NOMO-1 (cell line): ENCODE measurements around the gene NUDT2.

Experiments
- DNase-seq, 2 experiments: peaks; one replicate each; lab custom pipeline; 2025; ENCODE audit not compliant: unreplicated experiment in 2 of 2; lab: John Stamatoyannopoulos, UW

NUDT2 gene

DNA sequence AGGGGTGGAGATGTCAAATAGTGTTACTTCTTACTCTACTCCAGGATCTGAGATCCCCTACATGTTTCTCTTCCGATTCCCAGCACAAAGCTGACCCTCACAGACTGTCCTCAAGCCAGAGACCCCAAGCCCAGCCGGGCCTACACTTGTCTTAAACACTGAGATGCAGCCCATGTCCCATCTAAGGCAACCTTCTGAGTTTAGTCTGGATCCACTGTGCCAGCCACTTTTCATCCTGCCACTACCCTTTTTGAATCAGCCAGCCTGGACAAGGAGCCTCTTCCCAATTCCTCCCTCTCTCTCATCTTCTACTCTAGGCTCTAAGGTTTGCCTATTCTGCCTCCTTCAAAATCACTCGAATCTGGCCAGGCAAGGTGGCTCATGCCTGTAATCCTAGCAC is 53.5 kb downstream of the NUDT2 start:
- DNase-seq = no peak

DNA sequence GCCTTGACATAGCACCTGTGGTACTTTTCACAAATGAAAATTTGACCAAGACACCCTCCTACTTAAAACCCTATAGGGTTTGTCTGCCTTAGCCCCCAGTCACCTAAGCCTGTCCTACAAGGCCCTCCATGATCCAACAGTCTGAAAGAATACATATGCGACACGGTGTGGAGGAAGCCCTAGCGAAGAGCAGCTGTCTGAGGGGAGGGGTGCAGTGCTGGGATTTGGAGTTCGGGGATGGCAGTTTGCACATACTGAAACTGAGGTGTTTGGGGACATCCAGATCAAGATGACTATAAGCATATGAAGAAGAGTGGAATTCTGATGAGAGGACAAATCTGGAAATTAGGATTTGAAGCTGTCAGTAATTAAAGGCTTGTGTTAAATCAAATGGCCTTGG is 54.5 kb downstream of the NUDT2 start:
- no peak for DNase-seq

DNA sequence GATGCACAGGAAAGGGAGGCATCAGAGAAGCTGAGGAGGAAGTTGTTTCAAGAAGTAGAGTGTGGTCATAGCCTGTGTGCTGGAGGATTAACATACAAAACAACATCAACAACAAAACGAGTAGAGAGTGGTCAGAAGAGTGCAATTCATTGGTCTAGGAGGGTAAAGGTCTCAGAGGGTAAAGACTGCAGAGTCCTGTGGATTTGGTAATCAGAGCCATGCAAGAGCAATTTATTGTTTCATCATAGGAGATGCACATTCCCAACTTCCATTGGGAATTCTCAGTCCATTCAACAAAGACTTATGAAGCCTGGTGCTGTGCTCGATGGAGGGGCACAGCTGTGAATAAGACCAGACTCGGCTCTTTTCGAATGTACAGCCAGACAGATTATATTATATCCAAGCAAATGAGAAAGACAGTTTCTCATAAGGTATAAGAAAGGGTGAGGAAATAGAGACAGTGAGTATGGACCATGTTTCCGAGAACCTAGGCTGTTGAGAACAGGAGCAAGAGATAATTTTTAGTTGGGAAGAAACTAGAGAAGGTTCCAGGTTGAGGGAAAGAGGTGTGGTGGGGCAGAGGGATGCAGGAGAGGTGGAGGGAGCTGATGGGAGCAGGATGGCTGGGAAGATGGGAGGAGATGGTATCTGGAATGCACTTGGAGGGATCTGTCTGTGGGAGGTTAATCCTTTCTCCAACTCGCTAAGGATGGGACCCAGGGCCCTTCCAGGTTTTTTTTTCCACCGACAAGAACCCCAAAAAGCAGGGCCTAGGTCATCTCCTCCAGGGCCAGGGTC is 55.2 kb downstream of the NUDT2 start:
- no peak for DNase-seq

DNA sequence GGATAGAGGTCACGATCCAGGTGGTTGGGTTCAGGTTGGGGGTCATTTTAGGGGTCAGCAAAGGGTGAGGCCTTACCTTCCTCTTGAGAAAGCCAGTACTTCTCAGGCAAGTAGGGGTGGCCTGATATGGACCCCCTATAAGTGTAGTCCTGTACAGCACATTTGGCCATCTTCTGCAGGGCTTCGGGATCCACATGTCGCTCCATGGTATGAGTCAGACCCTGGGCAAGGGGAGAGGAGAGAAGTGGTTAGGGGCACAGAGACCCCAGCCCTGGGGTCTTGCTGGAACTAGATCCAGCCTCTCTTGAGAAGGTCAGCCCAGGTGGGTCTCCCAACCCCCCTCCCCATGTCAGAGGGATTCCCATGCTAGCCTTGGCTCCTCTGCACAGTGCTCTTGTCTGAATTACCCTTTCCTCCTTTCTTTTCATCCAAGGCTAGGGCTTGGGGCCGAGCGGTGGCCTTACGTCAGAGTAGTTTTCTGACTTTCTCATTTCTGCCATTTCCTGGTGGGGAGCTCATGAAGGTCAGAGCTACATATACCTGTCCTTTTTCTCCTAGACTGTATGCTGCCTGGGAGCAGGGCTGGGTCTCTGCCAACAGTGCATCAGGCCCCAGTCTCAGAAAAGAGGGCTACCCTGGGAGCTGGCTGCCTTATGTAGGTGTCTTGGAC is 56.3 kb downstream of the NUDT2 start:
- no peak for DNase-seq

DNA sequence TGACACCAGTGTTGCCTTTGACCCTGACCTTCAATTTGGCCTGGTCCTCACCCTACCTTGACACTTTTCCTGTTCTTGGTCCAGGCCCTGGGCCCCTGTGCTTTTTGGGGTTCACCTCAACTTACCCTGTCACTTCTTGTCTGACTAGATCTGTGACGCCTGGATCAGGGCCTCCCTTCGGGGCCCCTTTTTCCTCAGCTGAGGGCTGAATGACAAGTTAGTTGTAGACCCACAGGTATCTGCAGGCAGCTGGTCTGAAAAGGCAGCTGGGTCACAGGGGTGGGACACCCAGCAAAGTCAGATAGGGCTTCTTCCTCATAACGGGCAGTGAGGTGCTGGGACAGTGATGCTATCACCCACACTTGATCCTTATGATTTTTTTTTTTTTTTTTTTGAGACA is 57.3 kb downstream of the NUDT2 start:
- DNase-seq = no peak

DNA sequence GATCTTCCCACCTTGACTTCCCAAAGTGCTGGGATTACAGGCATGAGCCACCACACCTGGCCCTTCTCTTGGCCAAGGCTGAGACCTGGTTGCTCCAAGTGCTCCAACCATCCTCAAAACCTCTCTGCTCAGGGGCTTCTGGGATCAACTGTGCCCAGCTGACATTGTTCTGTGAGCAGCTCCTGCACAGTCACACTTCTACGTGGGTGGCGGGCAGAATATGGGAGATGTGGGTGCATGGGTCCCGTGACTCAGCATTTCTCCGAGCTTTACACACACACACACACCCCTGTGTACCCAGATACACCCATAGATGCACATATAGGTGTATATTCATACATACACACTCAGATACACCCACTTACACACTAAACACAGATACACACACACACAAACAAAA is 57.9 kb downstream of the NUDT2 start:
- no peak for DNase-seq

DNA sequence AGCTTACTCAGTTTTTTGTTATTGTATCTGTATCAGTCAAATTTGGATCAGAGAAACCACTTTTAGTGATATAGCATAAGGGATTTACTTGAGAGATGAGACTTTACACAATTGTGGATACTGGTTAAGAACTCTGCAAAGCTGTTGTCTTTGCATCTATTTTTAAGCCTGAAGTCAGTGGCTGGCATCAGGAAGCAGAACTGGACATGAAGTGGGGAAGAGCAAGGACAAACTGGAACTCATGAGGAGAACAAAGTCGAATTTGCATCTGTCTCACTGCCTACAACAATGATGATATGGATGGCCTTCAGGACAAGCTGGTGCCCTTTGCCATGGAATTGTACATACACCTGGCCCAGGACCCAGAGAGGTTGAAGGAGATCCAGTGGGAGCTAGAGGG is 63.1 kb downstream of the NUDT2 start:
- DNase-seq = no peak
